HepG2 (cell line): ENCODE measurements around the gene RIPOR3. TPM values are rescaled to one million over a fixed set of nuclear protein-coding genes. Genes with fewer than 3 reads are reported as not detected.

Experiments
- HOXA3 ChIP-seq: sonication (generic); formaldehyde crosslinking; IDR thresholded peaks from 2 replicates; pipeline ENCODE4 v1.5.0; 2020; ENCODE audit warnings: missing genetic modification reagents
- JARID2 ChIP-seq: sonication (generic); formaldehyde crosslinking; IDR thresholded peaks from 2 replicates; pipeline ENCODE4 v1.8.1; 2023; ENCODE audit warnings: missing genetic modification reagents, inconsistent platforms; ENCODE audit not compliant: insufficient replicate concordance
- MXD3 ChIP-seq: IDR thresholded peaks from 2 replicates; pipeline ENCODE4 v1.6.1; 2016; ENCODE audit warnings: mild to moderate bottlenecking, missing biosample characterization, missing genetic modification reagents
- NFAT5 ChIP-seq: sonication (generic); formaldehyde crosslinking; IDR thresholded peaks from 2 replicates; pipeline ENCODE4 v1.4.0; 2020; ENCODE audit warnings: missing genetic modification reagents
- POLR2AphosphoS5 ChIP-seq: IDR thresholded peaks from 2 replicates; pipeline ENCODE4 v1.6.1; 2012; ENCODE audit warnings: low read depth, low read length
- SP1 ChIP-seq, 2 experiments: fragments of 450-650 bp in 1 of 2; sonication (generic) in 1 of 2; formaldehyde crosslinking in 1 of 2; IDR thresholded peaks; 2 replicates each; pipeline versions ENCODE4 v1.4.0 to v1.6.1; 2016 to 2020; ENCODE audit warnings: missing genetic modification reagents in 1 of 2
- STAT6 ChIP-seq: sonication (generic); formaldehyde crosslinking; IDR thresholded peaks from 2 replicates; pipeline ENCODE4 v1.4.0; 2020; ENCODE audit warnings: missing genetic modification reagents, mild to moderate bottlenecking, borderline replicate concordance
- TAF1 ChIP-seq: sonication (generic); formaldehyde crosslinking; IDR thresholded peaks from 2 replicates; pipeline ENCODE4 v1.4.0; 2020; ENCODE audit warnings: missing genetic modification reagents
- THAP11 ChIP-seq: IDR thresholded peaks from 2 replicates; pipeline ENCODE4 v1.6.1; 2016; ENCODE audit warnings: missing biosample characterization, missing genetic modification reagents
- ZFP36L2 ChIP-seq: sonication (generic); formaldehyde crosslinking; IDR thresholded peaks from 2 replicates; pipeline ENCODE4 v1.4.0; 2020; ENCODE audit warnings: missing genetic modification reagents
- ZMYM4 ChIP-seq: sonication (generic); formaldehyde crosslinking; IDR thresholded peaks from 2 replicates; pipeline ENCODE4 v1.8.1; 2023; ENCODE audit warnings: mild to moderate bottlenecking, missing genetic modification reagents
- ZNF136 ChIP-seq: sonication (generic); formaldehyde crosslinking; IDR thresholded peaks from 2 replicates; pipeline ENCODE4 v1.8.1; 2022; ENCODE audit warnings: low read depth, mild to moderate bottlenecking, moderate library complexity, missing genetic modification reagents
- ZNF235 ChIP-seq: sonication (generic); formaldehyde crosslinking; IDR thresholded peaks from 2 replicates; pipeline ENCODE4 v1.8.1; 2023; ENCODE audit warnings: mild to moderate bottlenecking, missing genetic modification reagents, borderline replicate concordance
- ZNF280B ChIP-seq: sonication (generic); formaldehyde crosslinking; IDR thresholded peaks from 2 replicates; pipeline ENCODE4 v1.5.0; 2020; ENCODE audit warnings: missing genetic modification reagents, mild to moderate bottlenecking, borderline replicate concordance
- ZNF572 ChIP-seq: sonication (generic); formaldehyde crosslinking; IDR thresholded peaks from 2 replicates; pipeline ENCODE4 v1.5.1; 2020; ENCODE audit warnings: mild to moderate bottlenecking, missing genetic modification reagents
- ZNF766 ChIP-seq: sonication (generic); formaldehyde crosslinking; IDR thresholded peaks from 2 replicates; pipeline ENCODE4 v1.5.0; 2020; ENCODE audit warnings: missing genetic modification reagents, borderline replicate concordance
- ZNF839 ChIP-seq: sonication (generic); formaldehyde crosslinking; IDR thresholded peaks from 2 replicates; pipeline ENCODE4 v1.4.0; 2020; ENCODE audit warnings: missing genetic modification reagents, mild to moderate bottlenecking, borderline replicate concordance
- polyA plus RNA-seq, 8 experiments: library from polyadenylated mRNA; depleted of rRNA in 3 of 8; stranded (reverse) in 7 of 8; unstranded in 1 of 8; fragments of >200 nt; fragmentation: Illumina TruSeq in 4 of 8; extraction: Trizol in 4 of 8; gene quantifications; 2 replicates each; pipeline versions ENCODE4 v1.2.1 to v1.2.3, GENCODE V29; 2011 to 2016; ENCODE audit warnings: low read depth in 4 of 8, missing spikeins in 1 of 8, mixed read lengths in 1 of 8; ENCODE audit not compliant: insufficient read depth in 1 of 8
- total RNA-seq, 5 experiments: library from RNA; depleted of rRNA; stranded (reverse); fragments of >200 nt; fragmentation: Illumina TruSeq; extraction: Trizol; gene quantifications; 2 replicates each; pipeline ENCODE4 v1.2.3, GENCODE V29; 2016; ENCODE audit warnings: low read depth in 1 of 5

Gene RIPOR3
- total and polyA plus RNA-seq, 2 of the 13 experiments (the other 11 are each of a cell fraction or from before 2014, with no cell fraction given) = 0.18 TPM; not detected in 1

- TF ChIP-seq POLR2AphosphoS5 (no peak), THAP11 (CRISPR knock-in tag) (no peak), MXD3 (CRISPR knock-in tag) (peak; percentile 41; the same call in 1 of the 2 replicates), ZNF572 (CRISPR knock-in tag) (no peak), ZNF136 (CRISPR knock-in tag) (no peak), JARID2 (CRISPR knock-in tag) (no peak), NFAT5 (CRISPR knock-in tag) (no peak), SP1 (IDR thresholded peaks at IDR 0.05) (no peak), SP1 (CRISPR knock-in tag; IDR thresholded peaks at IDR 0.05) (peak; percentile 49; the same call in 1 of the 2 replicates), ZNF235 (no peak), STAT6 (CRISPR knock-in tag) (no peak), ZNF766 (CRISPR knock-in tag) (no peak), ZMYM4 (no peak), TAF1 (CRISPR knock-in tag) (no peak), ZNF280B (CRISPR knock-in tag) (no peak), ZNF839 (CRISPR knock-in tag) (peak; percentile 50; the same call in 1 of the 2 replicates), HOXA3 (CRISPR knock-in tag) (no peak), ZFP36L2 (CRISPR knock-in tag) (no peak)
Observed at GRCh38 chr20:50588034-50588736, 103.2 kb downstream of the RIPOR3 start (continued).
